ENCODE measurements around the gene KEAP1. TPM values are rescaled to one million over a fixed set of nuclear protein-coding genes. Genes with fewer than 3 reads are reported as not detected.

Gene KEAP1
- total RNA-seq, 4 donors from 2014 or later = 39.7 to 127 (median 56.8) TPM

GRCh38 chr19:10514211-10515145 is 11.3 kb upstream of the KEAP1 start:
- Histone ChIP-seq H3K4me3 (no peak overlapping the region), H3K27me3 (peaks cover 9 to 26% of the 10 kb centered on the region in 2 donors), H3K27ac (no peak overlapping the region), H3K4me1 (peaks cover 0 to 9% of the 10 kb centered on the region in 2 donors), H3K9me3 (no peaks in the 10 kb centered on the region), H3K36me3 (no peaks in the 10 kb centered on the region)
- intact Hi-C loops (cut with DNase I; ENCODE audit: low total_unique reads) = no loop called here
- DNase-seq = no peak
- no peak for TF ChIP-seq POLR2A (IDR thresholded peaks at IDR 0.05)
- TF ChIP-seq CTCF (IDR thresholded peaks at IDR 0.05) = no peak

GRCh38 chr19:10513223-10513622 is 10.1 kb upstream of the KEAP1 start:
- intact Hi-C loops (cut with DNase I; ENCODE audit: low total_unique reads) = no loop called here
- Histone ChIP-seq H3K27me3 (peaks cover 6 to 21% of the 10 kb centered on the region in 2 donors), H3K27ac (no peak overlapping the region), H3K4me1 (peaks cover 0 to 9% of the 10 kb centered on the region in 2 donors), H3K36me3 (no peaks in the 10 kb centered on the region), H3K4me3 (no peak overlapping the region), H3K9me3 (no peaks in the 10 kb centered on the region)
- no peak for TF ChIP-seq POLR2A (IDR thresholded peaks at IDR 0.05)
- no peak for TF ChIP-seq CTCF (IDR thresholded peaks at IDR 0.05)
- no peak for DNase-seq

- no peak overlapping the region for H3K4me3 ChIP-seq
- DNase-seq = no peak
- H3K36me3 ChIP-seq = no peaks in the 10 kb centered on the region
- H3K27me3 ChIP-seq = peaks cover 6 to 14% of the 10 kb centered on the region in 2 donors
- TF ChIP-seq CTCF (IDR thresholded peaks at IDR 0.05) = peak; percentile 19 to 46 (median 29)
- no peak for TF ChIP-seq POLR2A (IDR thresholded peaks at IDR 0.05)
- no peaks in the 10 kb centered on the region for H3K9me3 ChIP-seq
- intact Hi-C loops (cut with DNase I; ENCODE audit: low total_unique reads) = no loop called here
- no peak overlapping the region for H3K27ac ChIP-seq
- H3K4me1 ChIP-seq = peaks cover 0 to 3% of the 10 kb centered on the region in 2 donors
Measured at GRCh38 chr19:10510301-10510802, 7.2 kb upstream of the KEAP1 start.

- TF ChIP-seq CTCF (IDR thresholded peaks at IDR 0.05) (no peak), POLR2A (IDR thresholded peaks at IDR 0.05) (no peak)
- intact Hi-C loops (cut with DNase I; ENCODE audit: low total_unique reads) = no loop called here
- peaks cover 0 to 6% of the 10 kb centered on the region in 2 donors for H3K27me3 ChIP-seq
- H3K27ac ChIP-seq = no peak overlapping the region
- H3K4me3 ChIP-seq = no peak overlapping the region
- no peaks in the 10 kb centered on the region for H3K36me3 ChIP-seq
- no peak for DNase-seq
- H3K9me3 ChIP-seq = no peaks in the 10 kb centered on the region
- peaks cover 0 to 3% of the 10 kb centered on the region in 2 donors for H3K4me1 ChIP-seq
Measured at GRCh38 chr19:10508707-10509106, 5.6 kb upstream of the KEAP1 start.

- Histone ChIP-seq H3K36me3 (no peaks in the 10 kb centered on the region), H3K4me3 (no peak overlapping the region), H3K9me3 (no peaks in the 10 kb centered on the region), H3K27ac (no peak overlapping the region), H3K4me1 (peaks cover 0 to 3% of the 10 kb centered on the region in 2 donors), H3K27me3 (no peaks in the 10 kb centered on the region)
- no peak for DNase-seq
- intact Hi-C loops (cut with DNase I; ENCODE audit: low total_unique reads) = no loop called here
- TF ChIP-seq POLR2A (IDR thresholded peaks at IDR 0.05) = no peak
- TF ChIP-seq CTCF (IDR thresholded peaks at IDR 0.05) = no peak
Measured at GRCh38 chr19:10508036-10508435, 4.9 kb upstream of the KEAP1 start.
